K562 (cell line): ENCODE results near the gene MGAT4C.

Source experiments
- CTCF ChIP-seq, 3 experiments: IDR thresholded peaks in 2 of 3; conservative IDR thresholded peaks in 1 of 3; 2 replicates each; pipeline ENCODE4 v1.5.1; 2011 to 2012; ENCODE audit warnings: low read length in 3 of 3, mild to moderate bottlenecking in 3 of 3, control low read depth in 2 of 3, improper control_type of control experiment in 1 of 3, inconsistent platforms in 1 of 3, low read depth in 1 of 3, mixed read lengths in 1 of 3, moderate library complexity in 1 of 3; ENCODE audit not compliant: insufficient read depth in 2 of 3
- POLR2AphosphoS5 ChIP-seq: IDR thresholded peaks from 2 replicates; pipeline ENCODE4 v1.6.1; 2011; ENCODE audit warnings: mild to moderate bottlenecking, low read depth, low read length, moderate library complexity; ENCODE audit not compliant: control insufficient read depth, insufficient read depth
- ZNF444 ChIP-seq: fragments of 250-450 bp; sonication (Bioruptor Pico); IDR thresholded peaks from 2 replicates; pipeline ENCODE4 v1.4.0; 2020; ENCODE audit warnings: mild to moderate bottlenecking, moderate library complexity
- TF ChIP-seq, protein P1 (sequence below): fragments of 250-450 bp; sonication (Bioruptor Pico); IDR thresholded peaks from 2 replicates; pipeline ENCODE4 v1.8.0; 2021; ENCODE audit warnings: moderate library complexity, mild to moderate bottlenecking, inconsistent platforms

DNA sequence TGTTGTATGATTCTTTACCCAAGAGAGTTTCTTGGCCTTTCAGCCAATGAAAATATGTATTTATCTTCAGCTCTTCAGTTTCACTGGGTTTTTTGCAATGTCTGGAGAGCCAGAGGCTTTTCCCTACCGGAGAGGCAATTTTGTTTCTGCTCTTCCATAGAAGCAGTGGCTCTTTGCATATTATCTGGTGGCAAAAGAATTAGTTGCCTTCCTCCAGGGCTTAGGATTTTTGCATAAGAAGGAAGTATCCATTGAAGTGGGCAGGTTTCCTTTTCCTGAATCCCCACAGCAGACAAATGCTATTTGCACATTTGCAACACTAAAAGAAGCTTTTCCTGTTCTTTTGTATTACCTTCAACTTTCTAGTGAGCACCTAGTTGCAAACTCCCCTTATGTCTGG lies 306.9 kb downstream of the MGAT4C start:
- no peak for TF ChIP-seq CTCF (IDR thresholded peaks at IDR 0.05 in 2 of 3, conservative IDR thresholded peaks at IDR 0.05 in 1 of 3; ENCODE audit: insufficient read depth in 2 of 3, low read depth in 1 of 3, low read length in 3 of 3)
- no peak for TF ChIP-seq POLR2AphosphoS5
- no peak for TF ChIP-seq ZNF444 (CRISPR knock-in tag)
- TF ChIP-seq, protein P1, sequence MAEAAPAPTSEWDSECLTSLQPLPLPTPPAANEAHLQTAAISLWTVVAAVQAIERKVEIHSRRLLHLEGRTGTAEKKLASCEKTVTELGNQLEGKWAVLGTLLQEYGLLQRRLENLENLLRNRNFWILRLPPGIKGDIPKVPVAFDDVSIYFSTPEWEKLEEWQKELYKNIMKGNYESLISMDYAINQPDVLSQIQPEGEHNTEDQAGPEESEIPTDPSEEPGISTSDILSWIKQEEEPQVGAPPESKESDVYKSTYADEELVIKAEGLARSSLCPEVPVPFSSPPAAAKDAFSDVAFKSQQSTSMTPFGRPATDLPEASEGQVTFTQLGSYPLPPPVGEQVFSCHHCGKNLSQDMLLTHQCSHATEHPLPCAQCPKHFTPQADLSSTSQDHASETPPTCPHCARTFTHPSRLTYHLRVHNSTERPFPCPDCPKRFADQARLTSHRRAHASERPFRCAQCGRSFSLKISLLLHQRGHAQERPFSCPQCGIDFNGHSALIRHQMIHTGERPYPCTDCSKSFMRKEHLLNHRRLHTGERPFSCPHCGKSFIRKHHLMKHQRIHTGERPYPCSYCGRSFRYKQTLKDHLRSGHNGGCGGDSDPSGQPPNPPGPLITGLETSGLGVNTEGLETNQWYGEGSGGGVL (CRISPR knock-in tag) = no peak
